ENCODE data around the gene DPYSL3. TPM values are rescaled to one million over a fixed set of nuclear protein-coding genes. Genes with fewer than 3 reads are reported as not detected.

The DPYSL3 gene
- total and polyA plus RNA-seq, 4 donors, result 200 to 624 (median 447) TPM

GRCh38 chr5:147451193-147451592 lies 58.7 kb downstream of the DPYSL3 start:
- peaks cover 21% of the 10 kb centered on the region for H3K4me1 ChIP-seq (ENCODE audit: control insufficient read depth, insufficient read depth, low read length)
- H3K27ac ChIP-seq (ENCODE audit: low read depth, low read length), result peak overlapping the region; percentile 84
- no peaks in the 10 kb centered on the region for H3K9me3 ChIP-seq (ENCODE audit: control insufficient read depth, insufficient read depth, low read length)
- no peaks in the 10 kb centered on the region for H3K27me3 ChIP-seq (ENCODE audit: control insufficient read depth, insufficient read depth, low read length)
- DNase-seq (ENCODE audit: low read depth in 4 of 6, low spot score in 6 of 6), result peak in 3 of 6 donors; percentile 44 to 92 (median 73)
- peak overlapping the region; percentile 88 for H3K4me3 ChIP-seq (ENCODE audit: low read depth, low read length)
- WGBS (ENCODE audit: insufficient coverage), result 17% methylated on average over 2 of the region's 3 CpGs
- no peaks in the 10 kb centered on the region for H3K36me3 ChIP-seq (ENCODE audit: control insufficient read depth, insufficient read depth, low read length)

- Histone ChIP-seq H3K27ac (ENCODE audit: low read depth, low read length) (no peak overlapping the region), H3K36me3 (ENCODE audit: control insufficient read depth, insufficient read depth, low read length) (no peaks in the 10 kb centered on the region), H3K27me3 (ENCODE audit: control insufficient read depth, insufficient read depth, low read length) (no peaks in the 10 kb centered on the region), H3K4me1 (ENCODE audit: control insufficient read depth, insufficient read depth, low read length) (peaks cover 21% of the 10 kb centered on the region), H3K4me3 (ENCODE audit: low read depth, low read length) (no peak overlapping the region), H3K9me3 (ENCODE audit: control insufficient read depth, insufficient read depth, low read length) (no peaks in the 10 kb centered on the region)
- peak in 2 of 6 donors; percentile 61 to 78 for DNase-seq (ENCODE audit: low read depth in 4 of 6, low spot score in 6 of 6)
Measured at GRCh38 chr5:147450606-147451005, 59.3 kb downstream of the DPYSL3 start.

- Histone ChIP-seq H3K27me3 (ENCODE audit: control insufficient read depth, insufficient read depth, low read length) (no peaks in the 10 kb centered on the region), H3K9me3 (ENCODE audit: control insufficient read depth, insufficient read depth, low read length) (no peaks in the 10 kb centered on the region), H3K4me3 (ENCODE audit: low read depth, low read length) (no peak overlapping the region), H3K36me3 (ENCODE audit: control insufficient read depth, insufficient read depth, low read length) (no peaks in the 10 kb centered on the region), H3K4me1 (ENCODE audit: control insufficient read depth, insufficient read depth, low read length) (peaks cover 12% of the 10 kb centered on the region), H3K27ac (ENCODE audit: low read depth, low read length) (no peak overlapping the region)
- 58% methylated on average over 1 of the region's 1 CpG for WGBS (ENCODE audit: insufficient coverage)
- DNase-seq (ENCODE audit: low read depth in 4 of 6, low spot score in 6 of 6), result no peak
Measured at GRCh38 chr5:147448766-147449165, 61.1 kb downstream of the DPYSL3 start.

- Histone ChIP-seq H3K4me3 (ENCODE audit: low read depth, low read length) (no peak overlapping the region), H3K4me1 (ENCODE audit: control insufficient read depth, insufficient read depth, low read length) (peaks cover 8% of the 10 kb centered on the region), H3K36me3 (ENCODE audit: control insufficient read depth, insufficient read depth, low read length) (no peaks in the 10 kb centered on the region), H3K27ac (ENCODE audit: low read depth, low read length) (peak overlapping the region; percentile 68), H3K9me3 (ENCODE audit: control insufficient read depth, insufficient read depth, low read length) (no peaks in the 10 kb centered on the region), H3K27me3 (ENCODE audit: control insufficient read depth, insufficient read depth, low read length) (no peaks in the 10 kb centered on the region)
- no CpG with 5 or more reads among the region's 2 CpGs for WGBS (ENCODE audit: insufficient coverage)
- peak in 2 of 6 donors; percentile 44 to 65 for DNase-seq (ENCODE audit: low read depth in 4 of 6, low spot score in 6 of 6)
Measured at GRCh38 chr5:147446523-147446922, 63.3 kb downstream of the DPYSL3 start.

- peak in 2 of 6 donors; percentile 72 to 87 for DNase-seq (ENCODE audit: low read depth in 4 of 6, low spot score in 6 of 6)
- no peaks in the 10 kb centered on the region for H3K9me3 ChIP-seq (ENCODE audit: control insufficient read depth, insufficient read depth, low read length)
- peaks cover 8% of the 10 kb centered on the region for H3K4me1 ChIP-seq (ENCODE audit: control insufficient read depth, insufficient read depth, low read length)
- no peaks in the 10 kb centered on the region for H3K27me3 ChIP-seq (ENCODE audit: control insufficient read depth, insufficient read depth, low read length)
- peak overlapping the region; percentile 68 for H3K27ac ChIP-seq (ENCODE audit: low read depth, low read length)
- no peaks in the 10 kb centered on the region for H3K36me3 ChIP-seq (ENCODE audit: control insufficient read depth, insufficient read depth, low read length)
- H3K4me3 ChIP-seq (ENCODE audit: low read depth, low read length), result no peak overlapping the region
- no CpG with 5 or more reads among the region's 2 CpGs for WGBS (ENCODE audit: insufficient coverage)
Measured at GRCh38 chr5:147445917-147446316, 64.0 kb downstream of the DPYSL3 start.

- H3K4me3 ChIP-seq (ENCODE audit: low read depth, low read length), result no peak overlapping the region
- peaks cover 8% of the 10 kb centered on the region for H3K4me1 ChIP-seq (ENCODE audit: control insufficient read depth, insufficient read depth, low read length)
- peak in 2 of 6 donors; percentile 60 to 78 for DNase-seq (ENCODE audit: low read depth in 4 of 6, low spot score in 6 of 6)
- H3K9me3 ChIP-seq (ENCODE audit: control insufficient read depth, insufficient read depth, low read length), result no peaks in the 10 kb centered on the region
- H3K36me3 ChIP-seq (ENCODE audit: control insufficient read depth, insufficient read depth, low read length), result no peaks in the 10 kb centered on the region
- H3K27ac ChIP-seq (ENCODE audit: low read depth, low read length), result peak overlapping the region; percentile 68
- H3K27me3 ChIP-seq (ENCODE audit: control insufficient read depth, insufficient read depth, low read length), result no peaks in the 10 kb centered on the region
Measured at GRCh38 chr5:147445090-147445489, 64.8 kb downstream of the DPYSL3 start.

- no peaks in the 10 kb centered on the region for H3K27me3 ChIP-seq (ENCODE audit: control insufficient read depth, insufficient read depth, low read length)
- H3K36me3 ChIP-seq (ENCODE audit: control insufficient read depth, insufficient read depth, low read length), result no peaks in the 10 kb centered on the region
- no peak overlapping the region for H3K27ac ChIP-seq (ENCODE audit: low read depth, low read length)
- 45% methylated on average over 2 of the region's 6 CpGs for WGBS (ENCODE audit: insufficient coverage)
- H3K4me1 ChIP-seq (ENCODE audit: control insufficient read depth, insufficient read depth, low read length), result peaks cover 3% of the 10 kb centered on the region
- H3K4me3 ChIP-seq (ENCODE audit: low read depth, low read length), result no peak overlapping the region
- H3K9me3 ChIP-seq (ENCODE audit: control insufficient read depth, insufficient read depth, low read length), result no peaks in the 10 kb centered on the region
- DNase-seq (ENCODE audit: low read depth in 4 of 6, low spot score in 6 of 6), result no peak
Measured at GRCh38 chr5:147442224-147442623, 67.6 kb downstream of the DPYSL3 start.

- H3K27ac ChIP-seq (ENCODE audit: low read depth, low read length), result no peak overlapping the region
- no peak overlapping the region for H3K4me3 ChIP-seq (ENCODE audit: low read depth, low read length)
- peaks cover 8% of the 10 kb centered on the region for H3K4me1 ChIP-seq (ENCODE audit: control insufficient read depth, insufficient read depth, low read length)
- H3K27me3 ChIP-seq (ENCODE audit: control insufficient read depth, insufficient read depth, low read length), result no peaks in the 10 kb centered on the region
- no peak for DNase-seq (ENCODE audit: low read depth in 4 of 6, low spot score in 6 of 6)
- H3K9me3 ChIP-seq (ENCODE audit: control insufficient read depth, insufficient read depth, low read length), result no peaks in the 10 kb centered on the region
- H3K36me3 ChIP-seq (ENCODE audit: control insufficient read depth, insufficient read depth, low read length), result no peaks in the 10 kb centered on the region
- whole genome bisulfite sequencing (ENCODE audit: insufficient coverage), result no CpG with 5 or more reads among the region's 3 CpGs
Measured at GRCh38 chr5:147441191-147441695, 68.6 kb downstream of the DPYSL3 start.

GRCh38 chr5:147439254-147439653 lies 70.6 kb downstream of the DPYSL3 start:
- no peak overlapping the region for H3K4me3 ChIP-seq (ENCODE audit: low read depth, low read length)
- no peaks in the 10 kb centered on the region for H3K9me3 ChIP-seq (ENCODE audit: control insufficient read depth, insufficient read depth, low read length)
- whole genome bisulfite sequencing (ENCODE audit: insufficient coverage), result 88% methylated on average over 2 of the region's 2 CpGs
- no peak for DNase-seq (ENCODE audit: low read depth in 4 of 6, low spot score in 6 of 6)
- no peaks in the 10 kb centered on the region for H3K27me3 ChIP-seq (ENCODE audit: control insufficient read depth, insufficient read depth, low read length)
- H3K27ac ChIP-seq (ENCODE audit: low read depth, low read length), result no peak overlapping the region
- no peaks in the 10 kb centered on the region for H3K36me3 ChIP-seq (ENCODE audit: control insufficient read depth, insufficient read depth, low read length)
- H3K4me1 ChIP-seq (ENCODE audit: control insufficient read depth, insufficient read depth, low read length), result peaks cover 11% of the 10 kb centered on the region

- Histone ChIP-seq H3K27ac (ENCODE audit: low read depth, low read length) (no peak overlapping the region), H3K36me3 (ENCODE audit: control insufficient read depth, insufficient read depth, low read length) (no peaks in the 10 kb centered on the region), H3K4me3 (ENCODE audit: low read depth, low read length) (no peak overlapping the region), H3K4me1 (ENCODE audit: control insufficient read depth, insufficient read depth, low read length) (peaks cover 14% of the 10 kb centered on the region), H3K27me3 (ENCODE audit: control insufficient read depth, insufficient read depth, low read length) (no peaks in the 10 kb centered on the region), H3K9me3 (ENCODE audit: control insufficient read depth, insufficient read depth, low read length) (no peaks in the 10 kb centered on the region)
- WGBS (ENCODE audit: insufficient coverage), result 18% methylated on average over 4 of the region's 6 CpGs
- DNase-seq (ENCODE audit: low read depth in 4 of 6, low spot score in 6 of 6), result peak in 2 of 6 donors; percentile 37 to 77
Measured at GRCh38 chr5:147437161-147437596, 72.7 kb downstream of the DPYSL3 start.
